HG02870 (cell line): Measurements from ENCODE around the gene UBN1.

Experiments used
- ATAC-seq: cut with Tn5 transposase; IDR thresholded peaks from one replicate; pipeline ENCODE4 v1.9.1; 2021; ENCODE audit warnings: mild to moderate bottlenecking, moderate library complexity; ENCODE audit not compliant: unreplicated experiment

UBN1 gene

GRCh38 chr16:4904108-4904941 is 57.0 kb downstream of the UBN1 start:
- no peak for ATAC-seq

GRCh38 chr16:4904942-4905615 is 57.8 kb downstream of the UBN1 start:
- ATAC-seq, result no peak

DNA sequence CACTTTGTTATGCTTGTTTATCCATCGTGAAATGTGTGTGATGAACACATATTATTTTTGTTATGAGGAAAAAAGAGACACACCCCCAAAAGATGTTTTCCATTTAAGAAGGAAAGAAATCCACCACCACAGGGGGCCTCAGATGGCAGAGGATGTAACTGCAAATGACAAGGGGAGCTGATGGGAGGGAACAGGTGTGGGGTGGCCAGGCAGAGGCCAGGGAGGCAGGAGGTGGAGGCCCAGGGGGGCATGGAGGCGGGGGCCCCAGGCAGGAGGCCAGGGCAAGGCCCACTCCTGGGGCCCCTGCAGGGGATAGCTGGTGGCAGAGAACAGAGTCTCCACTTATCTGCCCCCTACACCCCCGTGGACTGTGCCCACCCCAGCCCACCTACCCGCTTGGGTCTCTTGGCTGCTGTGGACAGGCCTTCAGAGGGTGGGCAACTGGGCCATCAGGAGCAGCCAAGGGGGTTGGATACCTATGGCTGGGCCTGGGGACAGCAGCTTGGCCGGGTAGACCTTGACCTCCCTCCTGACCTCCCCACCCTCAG is 61.6 kb downstream of the UBN1 start:
- no peak for ATAC-seq

GRCh38 chr16:4909825-4910224 is 62.5 kb downstream of the UBN1 start:
- ATAC-seq, result no peak

GRCh38 chr16:4910828-4911227 is 63.5 kb downstream of the UBN1 start:
- no peak for ATAC-seq

DNA sequence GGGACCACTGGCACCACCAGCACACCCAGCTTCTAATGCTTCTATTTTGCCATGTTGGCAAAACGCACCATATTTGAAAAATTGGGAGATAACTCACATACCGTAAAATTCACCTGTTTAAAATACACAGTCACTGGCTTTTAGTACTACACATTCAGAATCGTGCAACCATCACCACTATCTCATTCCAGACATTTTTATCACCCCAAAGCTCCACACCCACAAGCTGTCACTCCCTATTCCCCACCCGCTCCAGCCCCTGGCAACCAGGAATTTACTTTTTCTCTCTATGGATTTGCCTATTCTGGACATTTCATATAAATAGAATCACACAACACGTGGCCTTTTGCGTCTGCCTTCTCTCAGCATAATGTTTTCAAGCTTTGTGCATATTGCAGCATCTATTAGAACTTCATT is 64.7 kb downstream of the UBN1 start:
- ATAC-seq, result no peak

GRCh38 chr16:4913130-4913773 is 66.0 kb downstream of the UBN1 start:
- no peak for ATAC-seq

DNA sequence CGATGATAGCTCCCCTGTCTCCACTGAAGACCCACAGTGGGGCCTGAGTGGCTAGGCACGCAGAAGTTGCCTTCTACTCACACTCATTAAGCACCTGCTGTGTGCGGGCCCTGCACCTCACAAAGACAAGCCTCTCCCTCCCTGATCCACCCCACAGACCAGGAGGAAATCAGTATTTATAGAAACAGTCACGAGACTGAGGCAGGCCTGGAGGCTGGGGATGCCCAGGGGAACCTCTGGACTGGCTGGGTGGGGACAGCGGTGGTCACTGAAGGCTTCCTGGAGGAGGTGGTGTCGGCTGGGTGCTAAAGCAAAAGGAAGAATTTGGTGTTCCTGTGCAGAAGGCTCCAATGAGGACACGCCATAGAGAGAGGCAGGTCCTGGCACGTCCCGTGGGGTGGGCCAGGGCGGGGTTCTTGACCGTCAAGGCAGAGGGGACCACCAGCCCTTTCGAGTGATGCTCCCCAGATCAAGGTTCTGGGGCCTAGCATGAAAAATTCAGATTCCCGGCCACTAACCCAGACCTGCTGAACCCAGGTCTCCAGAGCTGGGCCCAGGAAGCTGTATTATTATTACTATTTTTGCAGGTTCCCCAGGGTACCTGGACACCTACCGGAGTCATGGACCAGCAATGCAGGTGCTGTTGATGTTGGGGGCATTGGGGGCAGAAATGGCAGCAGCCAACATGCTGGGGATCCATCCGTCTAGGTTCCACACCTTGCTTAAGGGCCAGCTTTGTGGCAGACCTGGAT is 66.7 kb downstream of the UBN1 start:
- no peak for ATAC-seq

- ATAC-seq, result no peak
Measured at GRCh38 chr16:4914528-4915225, 67.4 kb downstream of the UBN1 start.

GRCh38 chr16:4915226-4915761 is 68.0 kb downstream of the UBN1 start:
- no peak for ATAC-seq

GRCh38 chr16:4917117-4917516 is 69.8 kb downstream of the UBN1 start:
- ATAC-seq, result no peak

- ATAC-seq, result no peak
Measured at GRCh38 chr16:4918781-4919251, 71.5 kb downstream of the UBN1 start.

DNA sequence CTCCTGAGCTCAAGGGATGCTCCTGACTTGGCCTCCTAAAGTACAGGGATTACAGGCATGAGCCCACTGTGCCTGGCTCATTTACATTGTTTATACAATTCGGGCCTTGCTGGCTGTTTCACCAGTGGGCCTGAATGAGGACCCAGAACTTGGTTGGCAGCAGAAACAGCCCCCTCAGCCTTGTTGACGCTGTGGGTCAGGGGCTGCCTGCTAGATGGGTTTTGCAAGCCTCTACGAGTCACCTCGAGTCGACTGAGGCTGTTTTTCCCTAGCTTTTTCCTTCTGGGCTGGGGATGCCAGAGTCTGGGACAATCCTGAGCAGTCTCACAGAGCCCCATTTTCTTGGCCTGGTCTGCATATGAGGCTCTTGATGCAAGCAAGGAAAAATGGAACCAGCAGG is 73.5 kb downstream of the UBN1 start:
- no peak for ATAC-seq

GRCh38 chr16:4922721-4923342 is 75.6 kb downstream of the UBN1 start:
- ATAC-seq, result no peak

DNA sequence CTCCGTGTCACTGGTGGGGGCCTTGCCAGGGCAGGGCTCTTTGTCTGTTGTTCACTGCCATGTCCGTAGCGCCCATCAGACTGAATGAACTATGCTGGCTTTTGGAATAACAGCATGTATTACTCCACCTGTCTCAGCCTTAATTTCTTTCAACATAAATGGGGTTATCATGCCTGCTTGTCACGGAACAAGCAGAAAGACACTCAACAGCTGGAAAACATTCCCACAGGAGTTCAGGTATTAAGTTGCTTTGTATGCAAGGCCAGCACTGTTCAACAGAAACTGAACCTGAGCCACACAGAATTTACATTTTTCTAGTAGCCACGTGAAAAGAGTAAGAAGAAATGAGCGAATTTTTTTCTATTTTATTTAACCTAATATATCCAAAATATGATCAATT is 76.6 kb downstream of the UBN1 start:
- ATAC-seq, result no peak

- no peak for ATAC-seq
Measured at GRCh38 chr16:4924593-4925292, 77.5 kb downstream of the UBN1 start.

- no peak for ATAC-seq
Measured at GRCh38 chr16:4925293-4925607, 78.0 kb downstream of the UBN1 start.

- ATAC-seq, result no peak
Measured at GRCh38 chr16:4925791-4926190, 78.5 kb downstream of the UBN1 start.

DNA sequence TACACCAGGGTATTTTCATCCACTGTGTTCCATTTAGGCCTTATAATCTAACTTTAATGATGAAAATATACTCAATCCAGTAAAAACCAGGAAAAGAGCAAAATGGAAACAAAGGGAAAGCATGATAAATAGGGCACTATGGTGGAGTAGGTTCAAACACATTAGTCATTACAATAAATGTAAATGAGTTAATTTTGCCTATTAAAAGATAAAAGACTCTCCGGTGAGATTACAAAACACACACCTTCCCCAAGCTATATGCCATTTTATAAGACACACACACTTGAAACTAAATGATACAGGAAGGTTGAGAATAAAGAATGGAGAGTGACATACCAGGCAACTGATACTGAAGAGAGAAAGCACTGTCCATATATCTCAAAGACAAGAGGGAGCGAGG is 79.6 kb downstream of the UBN1 start:
- no peak for ATAC-seq
